ENCODE results near the gene DAB1.

DNA sequence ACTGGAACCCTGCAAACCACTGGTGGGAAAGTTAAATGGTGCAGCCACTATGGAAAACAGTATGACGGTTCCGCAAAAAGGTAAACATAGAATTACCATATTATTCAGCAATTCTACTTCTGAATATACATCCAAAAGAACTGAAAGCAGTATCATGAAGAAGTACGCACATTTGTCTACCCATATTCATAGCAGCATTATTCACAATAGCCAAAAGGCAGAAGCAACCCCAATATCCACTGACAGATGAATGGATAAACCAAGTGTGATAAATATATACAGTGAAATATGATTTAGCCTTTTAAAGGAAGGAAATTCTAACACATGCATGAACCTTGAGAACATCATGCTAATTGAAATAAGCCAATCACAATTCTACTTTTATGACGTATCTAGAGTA, 39.6 kb downstream of the DAB1 start:
- TF ChIP-seq POLR2A (IDR thresholded peaks at IDR 0.05; ENCODE audit: low read depth, low read length) (no peak), EZH2 (IDR thresholded peaks at IDR 0.05; ENCODE audit: borderline replicate concordance, control insufficient read depth, low read depth, low read length) (no peak), POLR2AphosphoS5 (IDR thresholded peaks at IDR 0.05; ENCODE audit: low read length) (no peak), RFX5 (IDR thresholded peaks at IDR 0.05; ENCODE audit: low read depth, low read length) (no peak), ZNF274 (IDR thresholded peaks at IDR 0.05; ENCODE audit: insufficient read depth, insufficient read length) (no peak), TCF7 (IDR thresholded peaks at IDR 0.05; ENCODE audit: borderline replicate concordance) (no peak), CBFB (IDR thresholded peaks at IDR 0.05; ENCODE audit: low read depth) (no peak)
- TF ChIP-seq, protein P1, sequence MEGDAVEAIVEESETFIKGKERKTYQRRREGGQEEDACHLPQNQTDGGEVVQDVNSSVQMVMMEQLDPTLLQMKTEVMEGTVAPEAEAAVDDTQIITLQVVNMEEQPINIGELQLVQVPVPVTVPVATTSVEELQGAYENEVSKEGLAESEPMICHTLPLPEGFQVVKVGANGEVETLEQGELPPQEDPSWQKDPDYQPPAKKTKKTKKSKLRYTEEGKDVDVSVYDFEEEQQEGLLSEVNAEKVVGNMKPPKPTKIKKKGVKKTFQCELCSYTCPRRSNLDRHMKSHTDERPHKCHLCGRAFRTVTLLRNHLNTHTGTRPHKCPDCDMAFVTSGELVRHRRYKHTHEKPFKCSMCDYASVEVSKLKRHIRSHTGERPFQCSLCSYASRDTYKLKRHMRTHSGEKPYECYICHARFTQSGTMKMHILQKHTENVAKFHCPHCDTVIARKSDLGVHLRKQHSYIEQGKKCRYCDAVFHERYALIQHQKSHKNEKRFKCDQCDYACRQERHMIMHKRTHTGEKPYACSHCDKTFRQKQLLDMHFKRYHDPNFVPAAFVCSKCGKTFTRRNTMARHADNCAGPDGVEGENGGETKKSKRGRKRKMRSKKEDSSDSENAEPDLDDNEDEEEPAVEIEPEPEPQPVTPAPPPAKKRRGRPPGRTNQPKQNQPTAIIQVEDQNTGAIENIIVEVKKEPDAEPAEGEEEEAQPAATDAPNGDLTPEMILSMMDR (IDR thresholded peaks at IDR 0.05 in 2 of 3, conservative IDR thresholded peaks at IDR 0.05 in 1 of 3; ENCODE audit: control insufficient read depth in 2 of 3, extremely low read depth in 1 of 3, insufficient read depth in 1 of 3, low read depth in 3 of 3, low read length in 3 of 3): no peak
